Measurements from ENCODE around the gene KANSL1. TPM values are rescaled to one million over a fixed set of nuclear protein-coding genes. Genes with fewer than 3 reads are reported as not detected.
A peak's percentile ranks its signal among the peaks of the same experiment; 100 is the strongest.

Gene KANSL1
- total RNA-seq, 1 experiment from 2014 or later, result 55.5 TPM

- no peaks in the 10 kb centered on the region for H3K9me3 ChIP-seq (ENCODE audit: control insufficient read depth, insufficient read depth, low read depth, low read length)
- ATAC-seq (no peak), DNase-seq (ENCODE audit: low read depth, low spot score) (no peak)
- ChIA-PET POLR2A (interaction anchor here (0.6 kb wide), 2 partner anchors 9 to 12 kb away, joined by 4 to 5 read pairs; no protein-coding TSS in a partner anchor), CTCF (no interaction called here)
- no peaks in the 10 kb centered on the region for H3K36me3 ChIP-seq (ENCODE audit: control insufficient read depth, insufficient read depth, low read length)
- TF ChIP-seq SIN3A (IDR thresholded peaks at IDR 0.05; ENCODE audit: borderline replicate concordance, insufficient read depth, low read depth, low read length) (no peak), TCF7L2 (IDR thresholded peaks at IDR 0.05; ENCODE audit: low read depth, low read length) (no peak), CTCF (IDR thresholded peaks at IDR 0.05) (no peak)
- in situ Hi-C loops (cut with HindIII; ENCODE audit: low pct_unique_long_range_greater_than_20kb, low sequenced_read_pairs) (no loop called here), intact Hi-C loops (cut with micrococcal nuclease; ENCODE audit: unreplicated experiment) (no loop called here)
- no peaks in the 10 kb centered on the region for H3K27me3 ChIP-seq (ENCODE audit: control insufficient read depth, insufficient read depth, low read length)
- H3K27ac ChIP-seq (ENCODE audit: low read length), result peak overlapping the region; percentile 41; the same call in 1 of the 2 replicates
- TSS peak; percentile 3 for BruUV-seq (replicated peaks)
- no peak overlapping the region for H3K4me3 ChIP-seq (ENCODE audit: low read depth in 2 of 2, low read length in 2 of 2)
- peaks cover 33% of the 10 kb centered on the region for H3K4me1 ChIP-seq (ENCODE audit: control insufficient read depth, insufficient read depth, low read length)
These were observed 14.5 kb downstream of the KANSL1 start for GRCh38 chr17:46178550-46179214.

GRCh38 chr17:46176975-46177374, 16.3 kb downstream of the KANSL1 start:
- POLR2A ChIA-PET, result no interaction called here
- Histone ChIP-seq H3K4me1 (ENCODE audit: control insufficient read depth, insufficient read depth, low read length) (peaks cover 26% of the 10 kb centered on the region), H3K36me3 (ENCODE audit: control insufficient read depth, insufficient read depth, low read length) (no peaks in the 10 kb centered on the region), H3K4me3 (ENCODE audit: low read depth in 2 of 2, low read length in 2 of 2) (no peak overlapping the region), H3K27ac (ENCODE audit: low read length) (no peak overlapping the region), H3K9me3 (ENCODE audit: control insufficient read depth, insufficient read depth, low read depth, low read length) (no peaks in the 10 kb centered on the region), H3K27me3 (ENCODE audit: control insufficient read depth, insufficient read depth, low read length) (no peaks in the 10 kb centered on the region)
- intact Hi-C loops (cut with micrococcal nuclease; ENCODE audit: unreplicated experiment) (no loop called here), in situ Hi-C loops (cut with HindIII; ENCODE audit: low pct_unique_long_range_greater_than_20kb, low sequenced_read_pairs) (no loop called here)
- ATAC-seq (no peak), DNase-seq (ENCODE audit: low read depth, low spot score) (no peak)
- BruUV-seq (replicated peaks), result no TSS peak
- no peak for TF ChIP-seq REST (IDR thresholded peaks at IDR 0.05; ENCODE audit: insufficient read depth in 1 of 2, low read depth in 2 of 2, low read length in 1 of 2)
- no peak for TF ChIP-seq SIN3A (IDR thresholded peaks at IDR 0.05; ENCODE audit: borderline replicate concordance, insufficient read depth, low read depth, low read length)
- no peak for TF ChIP-seq CTCF (IDR thresholded peaks at IDR 0.05)
- no peak for TF ChIP-seq TCF7L2 (IDR thresholded peaks at IDR 0.05; ENCODE audit: low read depth, low read length)
- no peak for TF ChIP-seq POLR2AphosphoS5 (IDR thresholded peaks at IDR 0.05; ENCODE audit: low read depth, low read length)
- CTCF ChIA-PET, result no interaction called here
